Tibial artery (tissue), 4 donors: ENCODE measurements around the gene ERCC1.

Experiments used
- DNase-seq, 2 donors: peaks; one replicate each; pipeline ENCODE4 v3.0.0-alpha.2; 2019
- H3K27ac ChIP-seq, 2 donors: fragments of 200-600 bp; sonication (generic) in 1 of 2; 1 replicate in 1 of 2; 2 replicates in 1 of 2; pipeline ENCODE4 v1.5.1; 2018 to 2019; ENCODE audit warnings: mild to moderate bottlenecking in 1 of 2
- H3K27me3 ChIP-seq, 2 donors: fragments of 200-600 bp; sonication (generic) in 1 of 2; one replicate each; pipeline versions ENCODE4 v1.5.1 to v1.6.0; 2016 to 2019
- H3K36me3 ChIP-seq, 3 donors: fragments of 200-600 bp; sonication (generic) in 2 of 3; one replicate each; pipeline ENCODE4 v1.5.1; 2016 to 2019; ENCODE audit warnings: mild to moderate bottlenecking in 2 of 3
- H3K4me1 ChIP-seq, 4 donors: fragments of 200-600 bp; sonication (generic) in 2 of 4; 1 replicate in 3 of 4; 2 replicates in 1 of 4; pipeline ENCODE4 v1.5.1; 2016 to 2019
- H3K4me3 ChIP-seq, 2 donors: fragments of 200-600 bp; sonication (generic) in 1 of 2; 1 replicate in 1 of 2; 2 replicates in 1 of 2; pipeline ENCODE4 v1.5.1; 2018 to 2019; ENCODE audit warnings: mild to moderate bottlenecking in 2 of 2
- H3K9me3 ChIP-seq, 3 donors: fragments of 200-600 bp; sonication (generic) in 1 of 3; one replicate each; pipeline ENCODE4 v1.5.1; 2016 to 2019
- intact Hi-C: fragments of 100-400 bp; cut with DNase I; formaldehyde crosslinking; loops from one replicate; pipeline ENCODE4 v1.15.0; 2023; ENCODE audit warnings: low total_unique reads
- TF ChIP-seq, protein P1 (sequence below), 2 experiments: fragments of 200-600 bp in 1 of 2; fragments of 450-650 bp in 1 of 2; IDR thresholded peaks; one replicate each; pipeline ENCODE4 v1.5.1; 2017 to 2019; ENCODE audit warnings: antibody characterized with exemption in 2 of 2, mild to moderate bottlenecking in 1 of 2, moderate library complexity in 1 of 2

ERCC1 gene

DNA sequence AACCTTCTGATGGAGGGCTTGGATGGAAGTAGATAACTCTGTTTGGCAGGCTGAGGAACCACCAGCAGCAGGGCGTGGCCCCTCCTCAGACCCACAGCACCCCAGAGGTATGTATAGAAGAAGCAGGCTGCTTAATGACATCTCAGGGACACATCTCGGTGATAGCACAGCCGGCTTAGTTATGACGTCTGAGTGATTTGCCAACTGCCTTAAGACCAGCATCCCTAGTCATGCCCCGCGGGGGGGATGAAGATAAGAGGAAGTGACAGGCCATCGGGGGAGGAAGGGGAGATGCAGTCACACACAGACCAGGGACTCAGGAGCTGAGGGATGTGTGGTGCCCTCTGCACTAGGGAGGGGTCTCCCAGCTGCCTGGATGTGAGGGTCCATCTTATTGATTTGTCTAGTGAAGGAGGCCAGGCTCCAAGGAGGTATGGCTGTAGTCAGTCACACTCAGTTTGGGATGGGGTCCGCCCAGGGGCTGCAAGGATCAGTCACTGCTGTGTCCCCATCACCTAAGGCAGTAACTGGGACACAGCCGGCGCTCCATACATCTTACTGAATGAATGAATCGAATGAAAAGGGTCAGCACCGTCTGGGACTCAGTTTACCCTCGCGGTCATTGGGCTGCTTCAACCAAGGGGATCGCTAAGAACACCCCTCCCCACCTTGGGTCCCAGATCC lies 19.2 kb upstream of the ERCC1 start:
- peak; percentile 79 to 80 for DNase-seq
- H3K9me3 ChIP-seq, result no peaks in the 10 kb centered on the region
- H3K27ac ChIP-seq, result peak overlapping the region; percentile 95 to 96
- no peaks in the 10 kb centered on the region for H3K36me3 ChIP-seq
- no peaks in the 10 kb centered on the region for H3K27me3 ChIP-seq
- TF ChIP-seq, protein P1, sequence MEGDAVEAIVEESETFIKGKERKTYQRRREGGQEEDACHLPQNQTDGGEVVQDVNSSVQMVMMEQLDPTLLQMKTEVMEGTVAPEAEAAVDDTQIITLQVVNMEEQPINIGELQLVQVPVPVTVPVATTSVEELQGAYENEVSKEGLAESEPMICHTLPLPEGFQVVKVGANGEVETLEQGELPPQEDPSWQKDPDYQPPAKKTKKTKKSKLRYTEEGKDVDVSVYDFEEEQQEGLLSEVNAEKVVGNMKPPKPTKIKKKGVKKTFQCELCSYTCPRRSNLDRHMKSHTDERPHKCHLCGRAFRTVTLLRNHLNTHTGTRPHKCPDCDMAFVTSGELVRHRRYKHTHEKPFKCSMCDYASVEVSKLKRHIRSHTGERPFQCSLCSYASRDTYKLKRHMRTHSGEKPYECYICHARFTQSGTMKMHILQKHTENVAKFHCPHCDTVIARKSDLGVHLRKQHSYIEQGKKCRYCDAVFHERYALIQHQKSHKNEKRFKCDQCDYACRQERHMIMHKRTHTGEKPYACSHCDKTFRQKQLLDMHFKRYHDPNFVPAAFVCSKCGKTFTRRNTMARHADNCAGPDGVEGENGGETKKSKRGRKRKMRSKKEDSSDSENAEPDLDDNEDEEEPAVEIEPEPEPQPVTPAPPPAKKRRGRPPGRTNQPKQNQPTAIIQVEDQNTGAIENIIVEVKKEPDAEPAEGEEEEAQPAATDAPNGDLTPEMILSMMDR (IDR thresholded peaks at IDR 0.05), result no peak
- intact Hi-C loops, result no loop called here
- peaks cover 5 to 34% (median 26%) of the 10 kb centered on the region in 4 donors for H3K4me1 ChIP-seq
- peak overlapping the region; percentile 46 to 56 for H3K4me3 ChIP-seq

DNA sequence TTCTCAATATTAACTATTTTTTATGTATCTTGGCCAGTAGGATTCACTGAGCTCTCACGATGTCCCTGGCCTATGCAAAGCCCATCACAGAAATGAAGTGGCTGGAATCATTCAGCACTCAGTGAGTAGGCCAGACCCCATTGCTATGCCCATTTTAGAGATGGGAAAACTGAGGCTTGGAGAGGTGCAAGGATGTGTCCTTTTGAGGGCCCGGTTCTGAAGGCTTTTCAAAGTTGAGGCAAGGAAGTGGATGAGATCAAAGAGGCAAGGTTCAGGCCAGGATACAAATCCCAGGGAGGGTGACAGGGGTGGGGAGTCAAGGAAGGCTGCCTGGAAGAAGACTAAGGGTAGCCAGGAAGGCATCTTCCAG lies 18.7 kb upstream of the ERCC1 start:
- no peak for DNase-seq
- Histone ChIP-seq H3K4me3 (no peak overlapping the region), H3K9me3 (no peaks in the 10 kb centered on the region), H3K27ac (peak overlapping the region; percentile 95 to 96), H3K27me3 (no peaks in the 10 kb centered on the region), H3K4me1 (peaks cover 5 to 34% (median 26%) of the 10 kb centered on the region in 4 donors), H3K36me3 (no peaks in the 10 kb centered on the region)
- intact Hi-C loops, result no loop called here
- TF ChIP-seq, protein P1 (IDR thresholded peaks at IDR 0.05), result no peak

DNA sequence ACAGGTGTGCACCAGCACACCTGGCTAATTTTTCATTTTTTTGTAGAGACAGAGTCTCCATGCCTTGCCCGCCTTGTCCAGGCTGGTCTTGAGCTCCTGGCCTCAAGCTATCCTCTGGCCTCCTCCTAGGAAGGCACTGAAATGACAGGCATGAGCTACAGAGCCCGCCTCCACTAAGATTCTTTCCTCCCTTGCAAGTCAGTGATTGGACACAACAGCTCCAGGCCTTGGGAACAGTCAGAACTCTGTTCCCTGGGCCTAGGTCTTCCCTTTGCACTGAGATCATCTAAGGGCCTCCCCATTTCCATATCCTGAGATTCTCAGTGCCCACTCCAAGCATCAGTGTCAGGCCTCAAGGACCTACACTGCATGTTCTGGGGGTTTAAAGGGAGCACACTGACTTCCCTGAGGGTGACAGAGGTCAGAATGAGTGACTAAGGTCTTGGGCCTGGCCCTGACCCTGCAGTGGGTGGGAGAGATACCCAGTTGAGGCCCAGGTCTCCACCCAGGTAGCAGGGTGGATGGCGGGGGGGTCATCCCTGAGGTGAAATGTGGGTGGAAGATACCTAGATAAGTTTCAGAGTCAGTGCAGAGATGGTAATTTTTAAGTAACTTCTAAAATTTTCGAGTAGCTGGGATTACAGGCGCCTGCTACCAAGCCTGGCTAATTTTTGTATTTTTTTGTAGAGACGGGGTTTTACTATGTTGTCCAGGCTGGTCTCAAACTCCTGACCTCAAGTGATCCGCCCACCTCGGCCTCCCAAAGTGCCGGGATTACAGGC lies 17.3 kb upstream of the ERCC1 start:
- DNase-seq, result no peak
- TF ChIP-seq, protein P1 (IDR thresholded peaks at IDR 0.05), result no peak
- H3K9me3 ChIP-seq, result no peaks in the 10 kb centered on the region
- no peaks in the 10 kb centered on the region for H3K36me3 ChIP-seq
- H3K27ac ChIP-seq, result peak overlapping the region; percentile 92 to 95
- H3K27me3 ChIP-seq, result no peaks in the 10 kb centered on the region
- no peak overlapping the region for H3K4me3 ChIP-seq
- H3K4me1 ChIP-seq, result peaks cover 5 to 34% (median 26%) of the 10 kb centered on the region in 4 donors
- intact Hi-C loops, result no loop called here

DNA sequence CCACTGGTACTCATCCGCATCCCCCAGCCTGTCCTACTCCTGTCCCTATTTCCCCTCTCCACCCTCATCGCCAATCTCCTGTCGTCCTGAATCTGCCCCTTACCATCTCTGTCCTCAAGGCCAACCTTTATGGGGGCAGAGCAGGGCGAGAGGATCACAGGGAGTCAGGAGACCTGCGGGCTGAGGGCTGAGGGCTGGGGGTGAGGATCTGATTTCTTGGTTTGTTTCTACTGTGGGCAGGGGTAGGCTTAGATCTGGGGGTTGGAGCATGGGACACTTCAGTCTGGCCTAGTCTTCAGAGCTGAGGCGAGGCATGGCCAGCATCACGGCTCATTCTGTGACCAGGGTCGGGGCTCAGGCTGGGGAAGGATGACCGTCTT lies 16.5 kb upstream of the ERCC1 start:
- peak overlapping the region; percentile 60 to 80 for H3K4me3 ChIP-seq
- DNase-seq, result no peak

DNA sequence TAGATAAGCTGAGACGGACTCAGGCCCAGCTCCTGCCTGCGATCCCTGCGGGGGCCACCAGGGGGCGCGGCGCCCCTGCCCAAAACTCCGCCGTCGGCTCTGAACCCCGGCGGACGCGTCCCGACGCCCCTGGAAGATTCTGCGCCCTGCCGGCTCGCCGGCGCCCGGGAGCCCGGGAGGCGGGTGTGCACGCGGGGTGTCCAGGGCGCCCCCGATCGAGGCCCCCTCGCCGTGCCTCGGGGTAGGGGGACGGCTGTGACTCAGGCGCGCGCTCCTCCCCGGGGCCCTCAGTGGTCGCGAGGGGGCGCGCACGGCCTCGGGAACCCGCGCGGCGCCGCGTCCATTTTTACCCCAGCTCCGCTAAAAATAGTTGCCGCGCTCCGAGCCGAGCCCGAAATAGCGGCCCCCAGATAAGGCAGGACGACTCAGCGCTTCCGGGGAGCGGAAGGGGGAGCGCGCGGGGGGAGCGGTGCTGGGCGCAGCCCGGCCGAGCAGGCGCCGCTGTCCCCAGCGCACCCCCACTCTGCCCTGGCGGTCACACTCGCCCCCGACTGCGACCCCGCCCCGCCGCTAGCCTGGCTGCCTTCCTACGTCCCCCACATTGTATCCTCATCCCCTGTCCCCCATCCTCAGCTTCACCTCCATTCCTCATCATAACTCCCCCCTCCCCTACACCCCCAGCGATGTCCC lies 16.0 kb upstream of the ERCC1 start:
- no peaks in the 10 kb centered on the region for H3K27me3 ChIP-seq
- peak overlapping the region; percentile 60 to 80 for H3K4me3 ChIP-seq
- no peaks in the 10 kb centered on the region for H3K36me3 ChIP-seq
- H3K9me3 ChIP-seq, result no peaks in the 10 kb centered on the region
- H3K4me1 ChIP-seq, result peaks cover 5 to 32% (median 24%) of the 10 kb centered on the region in 4 donors
- TF ChIP-seq, protein P1 (IDR thresholded peaks at IDR 0.05), result peak; percentile 99
- intact Hi-C loops, result loop anchor here (2.0 kb wide), 1 partner anchor 39 kb away; no protein-coding TSS in a partner anchor
- peak; percentile 87 to 95 for DNase-seq
- H3K27ac ChIP-seq, result peak overlapping the region; percentile 92

More for the DNA sequence above, 16.5 kb upstream of the ERCC1 start:
- Histone ChIP-seq H3K27me3 (no peaks in the 10 kb centered on the region), H3K9me3 (no peaks in the 10 kb centered on the region), H3K27ac (peak overlapping the region; percentile 92), H3K4me1 (peaks cover 5 to 34% (median 26%) of the 10 kb centered on the region in 4 donors), H3K36me3 (no peaks in the 10 kb centered on the region)
- intact Hi-C loops, result no loop called here
- TF ChIP-seq, protein P1 (IDR thresholded peaks at IDR 0.05), result no peak
